Jurkat, Clone E6-1 (cell line): Measurements from ENCODE around the gene KIF26B.

Experiments used
- DNase-seq: peaks from one replicate; pipeline ENCODE4 v3.0.0-alpha.2; 2011; ENCODE audit warnings: low read depth, low spot score
- H3K4me3 ChIP-seq: 2 replicates; pipeline ENCODE4 v1.5.1; 2011; ENCODE audit warnings: mild to moderate bottlenecking, low read length, control low read depth, moderate library complexity

The KIF26B gene

DNA sequence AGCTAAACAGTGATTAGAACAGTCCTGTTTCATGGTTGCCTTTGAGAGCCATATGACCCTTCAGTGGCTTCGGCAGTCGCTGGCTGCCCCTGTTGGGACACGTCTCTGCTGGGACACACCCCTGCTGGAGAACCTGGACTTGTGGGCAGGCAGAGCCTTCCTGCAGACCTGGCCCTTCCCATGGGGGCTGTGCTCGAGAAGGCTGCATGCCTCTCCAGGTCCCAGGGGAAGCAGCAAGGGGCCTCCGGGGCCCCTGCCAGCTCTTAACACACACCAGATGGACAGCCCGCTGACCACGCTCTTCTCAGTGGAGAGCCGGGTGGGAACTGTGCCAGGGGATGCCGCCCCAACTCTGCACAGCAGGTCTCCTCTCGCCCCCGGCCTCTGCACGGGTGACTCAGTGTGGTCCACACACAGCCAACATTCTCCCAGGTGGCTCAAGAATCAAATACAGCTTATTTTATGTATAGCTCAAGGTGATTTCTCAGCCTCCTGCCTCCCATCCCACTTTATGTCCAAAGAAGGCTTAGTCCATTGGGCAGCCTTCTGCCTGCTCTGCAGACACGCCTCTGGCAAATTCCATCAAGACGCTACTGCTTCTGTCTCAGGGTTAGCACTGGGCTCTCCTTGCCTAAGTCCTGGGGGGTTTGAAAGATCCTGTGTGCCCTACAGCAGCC, 450.8 kb downstream of the KIF26B start:
- H3K4me3 ChIP-seq: no peak overlapping the region
- no peak for DNase-seq

DNA sequence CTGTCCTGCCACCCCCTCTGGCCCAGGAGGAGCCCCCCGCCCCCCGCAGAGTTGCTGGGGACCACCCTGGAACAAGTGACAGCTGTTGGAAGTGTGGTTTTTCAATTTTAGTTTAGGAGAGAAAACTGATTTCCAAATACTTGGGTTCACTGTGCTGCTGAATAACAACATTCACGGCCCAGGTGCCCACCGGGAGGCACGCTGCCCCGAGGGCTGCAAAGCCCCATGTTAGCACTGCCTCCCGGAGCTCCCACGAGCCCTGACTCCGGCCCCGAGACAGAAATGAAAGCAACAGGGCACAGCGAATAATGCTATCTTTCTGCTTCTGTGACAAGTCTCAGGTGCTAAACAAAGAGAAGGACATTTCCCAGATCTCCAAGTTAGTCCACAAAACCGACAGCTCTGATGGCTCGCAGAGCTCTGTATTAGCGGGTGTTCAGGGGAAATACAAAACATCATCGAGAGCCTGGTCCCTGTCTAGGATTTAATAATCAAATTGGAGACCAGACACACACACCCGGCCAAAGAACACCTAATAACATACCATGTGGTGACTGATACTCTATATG, 451.5 kb downstream of the KIF26B start:
- no peak for DNase-seq
- no peak overlapping the region for H3K4me3 ChIP-seq

DNA sequence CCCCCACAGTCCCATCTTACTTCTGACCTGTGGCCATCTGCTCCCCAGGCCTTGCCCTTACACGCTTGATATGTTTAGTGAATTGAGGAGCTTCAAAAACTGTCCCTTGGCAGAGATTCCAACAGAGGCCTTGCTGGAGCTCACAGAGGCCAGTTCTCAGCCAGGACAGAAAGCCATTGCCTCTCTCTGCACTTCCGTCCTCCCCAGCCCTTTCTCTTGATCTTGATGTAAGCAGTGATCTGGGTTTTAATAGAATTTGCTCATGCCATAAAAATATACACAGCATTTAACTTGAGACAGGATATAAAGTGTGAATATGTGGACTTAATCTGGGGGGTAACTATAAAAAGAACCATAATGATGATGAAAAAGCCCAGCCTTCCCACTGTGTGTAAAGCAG, 453.5 kb downstream of the KIF26B start:
- no peak overlapping the region for H3K4me3 ChIP-seq
- no peak for DNase-seq

DNA sequence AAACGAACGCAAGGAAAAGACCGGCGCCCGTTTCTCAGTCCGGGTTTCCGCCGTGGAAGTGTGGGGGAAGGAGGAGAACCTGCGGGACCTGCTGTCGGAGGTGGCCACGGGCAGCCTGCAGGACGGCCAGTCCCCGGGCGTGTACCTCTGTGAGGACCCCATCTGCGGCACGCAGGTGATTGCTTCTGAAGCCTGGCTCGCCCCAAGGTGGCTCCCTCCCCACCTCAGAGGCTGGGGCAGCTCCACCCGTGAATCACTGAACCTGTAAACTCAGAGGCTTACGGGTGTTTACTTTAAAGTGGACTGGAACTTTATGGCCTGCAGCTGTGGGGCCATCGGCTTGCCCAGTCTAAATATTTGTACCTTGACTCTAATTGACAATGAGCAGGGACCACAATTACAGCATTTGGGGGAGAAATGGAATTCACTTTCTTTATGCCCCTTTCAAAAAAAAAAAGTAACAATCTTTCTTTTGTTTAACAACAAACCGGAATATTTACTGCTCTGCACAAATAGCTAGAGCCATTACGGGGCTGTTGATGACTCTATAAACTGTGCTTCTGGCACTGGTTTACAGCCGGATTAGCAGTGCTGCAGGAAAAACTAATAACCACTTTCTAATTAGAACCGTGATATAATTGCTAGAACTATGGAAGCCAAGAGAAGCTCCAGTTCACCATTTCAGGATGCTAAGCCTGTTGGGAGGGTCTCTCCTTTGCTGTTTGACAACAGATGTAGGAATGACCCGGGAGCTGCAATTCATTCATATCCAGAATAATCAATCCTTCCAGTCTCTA, 454.8 kb downstream of the KIF26B start:
- H3K4me3 ChIP-seq: no peak overlapping the region

DNA sequence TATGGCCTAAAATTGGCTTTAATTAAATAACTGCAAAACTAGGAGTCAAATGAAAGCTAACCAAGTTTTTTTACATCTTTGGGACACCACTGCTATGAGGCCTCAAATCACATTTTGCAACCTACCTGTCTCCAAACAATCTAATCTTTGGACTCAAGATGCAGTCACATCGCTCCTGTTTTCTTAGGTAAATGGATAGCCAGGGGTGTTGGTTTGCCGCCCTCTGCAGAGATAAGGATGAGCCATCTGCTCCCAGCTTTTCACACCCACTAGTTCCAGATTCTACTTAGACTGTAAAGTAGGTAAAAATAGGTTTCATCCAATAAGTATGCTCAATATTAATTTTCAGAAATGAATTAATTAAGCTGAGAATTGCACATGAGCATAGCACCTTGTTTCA, 456.5 kb downstream of the KIF26B start:
- no peak for DNase-seq
- H3K4me3 ChIP-seq: no peak overlapping the region

More for the DNA sequence above, 454.8 kb downstream of the KIF26B start:
- DNase-seq: no peak

DNA sequence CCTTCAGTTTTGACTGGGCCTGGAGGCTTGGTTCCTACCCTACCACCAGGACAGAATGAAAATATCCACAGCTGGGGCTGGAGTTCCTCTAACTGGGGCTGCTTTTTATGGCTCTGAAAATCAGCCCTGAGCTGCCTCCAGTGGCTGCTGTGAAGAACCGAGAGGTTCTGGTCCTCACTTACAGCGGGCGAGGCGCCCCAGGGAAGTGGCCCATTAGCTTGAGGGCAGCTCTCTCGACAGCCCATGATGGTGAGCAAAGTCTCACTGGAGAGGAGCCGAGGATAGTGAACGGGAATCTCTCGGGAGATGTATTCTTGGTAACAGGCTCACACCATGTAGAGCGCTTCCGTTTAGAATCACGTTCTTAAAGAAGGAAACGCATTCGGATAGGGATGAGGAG, 459.7 kb downstream of the KIF26B start:
- DNase-seq: no peak
- no peak overlapping the region for H3K4me3 ChIP-seq

DNA sequence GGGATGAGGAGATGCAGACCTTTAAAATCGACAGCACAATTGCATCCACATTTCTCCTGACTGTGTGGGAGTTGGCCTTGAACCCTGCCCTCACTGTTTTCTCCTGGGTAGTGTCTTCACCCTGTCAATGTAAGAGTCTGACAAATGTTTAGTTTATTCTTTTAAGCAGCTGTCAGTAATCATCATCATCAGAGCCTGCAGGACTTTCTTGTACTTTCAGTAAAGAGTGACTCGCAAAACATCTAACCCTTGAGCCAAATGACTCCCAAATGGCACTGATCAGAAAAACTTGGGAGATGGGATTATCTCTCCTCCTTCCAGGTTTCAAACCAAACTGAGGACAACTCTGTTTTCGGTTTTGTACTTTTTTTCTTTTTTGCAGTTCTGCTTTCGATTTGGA, 460.2 kb downstream of the KIF26B start:
- no peak for DNase-seq
- no peak overlapping the region for H3K4me3 ChIP-seq

DNA sequence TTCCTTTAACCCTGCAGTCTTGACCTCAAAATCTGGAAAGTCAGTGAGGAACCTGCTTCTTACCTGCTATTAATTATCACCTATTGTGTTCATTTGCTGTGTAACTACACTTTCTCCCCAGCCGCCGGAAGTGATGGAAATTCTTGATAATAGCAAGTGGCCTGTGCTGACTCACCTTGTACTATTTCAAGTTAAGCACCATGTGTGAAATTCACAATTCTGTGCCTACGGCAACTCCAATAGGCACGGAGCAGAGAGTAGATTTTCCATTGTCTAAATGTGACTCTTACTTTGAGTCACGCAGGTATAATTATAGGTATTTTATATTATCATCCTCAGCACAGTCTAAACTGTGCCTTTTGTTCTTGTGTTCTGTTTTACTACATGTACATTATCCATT, 466.8 kb downstream of the KIF26B start:
- DNase-seq: no peak
- H3K4me3 ChIP-seq: no peak overlapping the region

DNA sequence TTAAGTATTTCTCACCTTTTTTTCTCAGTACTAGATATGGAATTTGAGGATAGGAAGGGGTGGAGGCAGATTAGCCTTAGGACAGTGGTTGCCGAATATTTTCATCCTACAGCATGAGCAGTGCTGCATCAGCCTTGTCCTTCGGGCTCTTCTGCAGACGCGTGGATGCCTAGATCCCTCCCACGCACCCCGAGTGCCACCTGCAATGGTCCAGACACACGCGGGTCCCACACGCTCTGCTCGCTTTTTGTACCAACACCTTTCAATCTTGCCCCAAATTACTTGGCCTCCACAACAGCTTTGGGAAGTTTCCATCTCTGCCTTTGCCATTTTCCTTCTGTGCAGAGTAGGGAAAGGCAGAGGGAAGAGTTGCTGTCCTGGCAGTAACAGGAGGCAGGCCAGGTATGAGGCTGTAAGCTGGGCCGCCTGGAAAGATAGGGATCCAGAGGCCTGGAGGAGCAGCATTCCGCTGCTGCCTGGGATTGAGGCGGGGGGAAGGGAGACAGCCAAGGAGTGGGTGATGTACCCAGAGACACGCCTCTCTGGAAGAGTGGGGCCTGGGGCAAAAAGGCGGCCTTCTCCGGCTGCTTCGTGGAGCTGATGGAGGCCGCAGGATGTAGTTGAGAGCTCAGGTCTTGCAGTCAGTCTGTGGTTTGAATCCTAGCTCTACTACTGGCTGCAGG, 467.7 kb downstream of the KIF26B start:
- no peak for DNase-seq
- H3K4me3 ChIP-seq: no peak overlapping the region

DNA sequence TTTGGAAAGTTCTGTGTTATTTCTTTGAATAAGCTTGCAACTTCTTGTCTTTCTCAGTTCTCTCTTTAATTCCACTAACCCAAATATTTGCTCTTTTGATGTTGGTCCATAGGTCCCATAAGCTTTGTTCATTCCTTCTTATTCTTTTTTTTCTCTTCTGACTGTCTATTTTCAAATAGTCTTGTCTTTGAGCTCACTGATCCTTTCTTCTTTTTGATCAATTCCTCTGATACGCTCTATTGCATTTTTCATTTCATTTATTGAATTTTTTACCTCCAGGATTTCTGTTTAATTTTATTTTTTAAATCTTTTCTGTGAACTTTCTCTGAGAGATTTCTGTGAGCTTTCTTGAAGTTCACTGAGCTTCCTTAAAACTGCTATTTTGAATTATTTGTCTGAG, 486.6 kb downstream of the KIF26B start:
- H3K4me3 ChIP-seq: no peak overlapping the region
- no peak for DNase-seq

DNA sequence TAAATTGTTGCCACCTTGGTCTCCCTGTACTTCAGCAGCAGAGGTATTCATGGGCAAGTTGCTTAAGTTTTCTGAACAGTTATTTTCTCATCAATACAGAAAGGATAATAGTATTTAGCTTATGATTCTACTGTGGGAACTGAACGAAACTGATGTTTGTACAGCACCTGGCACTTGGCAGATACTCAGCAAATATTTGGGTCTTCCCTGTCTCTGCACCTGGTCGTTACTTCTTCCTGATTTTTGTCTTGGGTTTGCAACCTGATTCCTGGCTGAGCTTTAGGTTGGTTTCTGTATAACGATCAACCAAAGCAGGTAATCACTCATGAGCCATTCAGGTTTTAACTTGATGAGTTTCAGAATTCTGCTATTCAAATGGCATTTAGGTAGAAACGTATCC, 490.6 kb downstream of the KIF26B start:
- no peak overlapping the region for H3K4me3 ChIP-seq
- no peak for DNase-seq

DNA sequence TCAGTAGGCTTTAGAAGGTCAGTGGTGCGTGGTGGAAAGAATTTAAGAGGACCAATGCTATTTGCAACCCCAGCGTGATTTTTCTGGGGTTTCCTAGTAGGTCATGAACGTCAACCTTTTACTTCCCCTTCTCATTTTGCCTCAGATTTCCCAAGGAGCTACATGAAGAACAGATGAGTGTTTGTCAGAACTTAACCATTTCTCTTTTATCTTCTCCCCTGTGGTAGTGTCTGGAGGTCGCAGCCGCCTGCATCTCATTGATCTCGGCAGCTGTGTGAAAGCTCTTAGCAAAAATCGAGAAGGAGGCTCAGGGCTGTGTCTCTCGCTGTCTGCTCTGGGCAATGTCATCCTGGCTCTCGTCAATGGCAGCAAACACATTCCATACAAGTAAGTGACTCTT, 491.1 kb downstream of the KIF26B start:
- H3K4me3 ChIP-seq: no peak overlapping the region
- DNase-seq: peak; percentile 14

DNA sequence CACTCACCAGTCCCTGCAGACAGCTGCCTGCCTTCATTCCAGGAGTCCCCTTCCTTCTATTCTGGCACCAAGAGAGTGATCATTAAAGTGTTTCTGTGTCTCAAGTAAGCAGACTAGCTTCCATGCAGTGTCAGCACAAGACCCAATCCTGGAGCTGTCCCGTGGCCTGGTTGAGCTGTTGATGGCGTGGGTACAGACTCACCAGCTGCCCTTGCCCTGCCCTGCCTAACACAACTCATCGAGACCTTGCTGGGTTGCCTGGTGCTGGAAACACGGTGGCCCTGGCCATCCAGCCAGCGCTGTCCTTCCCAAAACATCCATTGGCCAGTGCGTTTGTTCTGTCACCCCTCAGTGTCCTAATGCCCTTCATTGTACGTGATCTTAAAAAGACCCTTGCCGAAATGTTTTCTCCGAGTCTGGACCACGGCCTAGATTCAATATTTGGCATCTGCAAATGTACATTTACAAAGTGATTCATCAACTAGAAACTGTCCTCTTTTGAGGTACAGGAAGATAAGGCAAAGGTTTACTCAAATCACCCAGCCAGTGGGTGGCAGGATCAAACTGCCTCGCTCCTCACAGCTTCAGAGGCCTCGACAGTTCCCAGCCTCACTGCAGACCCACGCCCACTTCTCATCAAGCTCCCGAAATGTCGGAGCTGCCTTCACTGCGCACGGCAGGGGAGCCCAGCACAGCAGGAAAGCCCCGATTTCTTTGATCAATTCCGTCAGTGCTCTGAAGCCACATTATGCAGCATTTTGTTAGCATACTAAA, 494.2 kb downstream of the KIF26B start:
- no peak for DNase-seq
- H3K4me3 ChIP-seq: no peak overlapping the region

DNA sequence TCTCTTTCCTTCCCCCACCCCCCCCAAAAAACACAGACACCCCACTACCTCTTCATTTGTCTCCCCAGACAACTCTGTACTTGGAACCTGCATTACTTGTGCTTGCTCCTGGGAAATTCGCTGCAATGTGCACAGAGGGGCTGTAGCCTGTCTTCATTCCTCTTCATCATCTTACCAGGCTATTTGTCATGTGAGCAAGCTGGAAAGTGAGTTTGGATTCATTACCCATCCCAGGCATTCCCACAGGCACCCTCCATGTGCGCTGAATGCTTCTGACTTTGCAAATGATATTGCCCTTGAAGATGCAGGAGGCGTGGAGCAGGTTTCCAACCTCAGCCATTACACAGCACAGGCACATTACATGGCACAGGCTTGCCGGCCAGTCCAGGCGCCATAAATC, 494.9 kb downstream of the KIF26B start:
- H3K4me3 ChIP-seq: no peak overlapping the region
- no peak for DNase-seq

DNA sequence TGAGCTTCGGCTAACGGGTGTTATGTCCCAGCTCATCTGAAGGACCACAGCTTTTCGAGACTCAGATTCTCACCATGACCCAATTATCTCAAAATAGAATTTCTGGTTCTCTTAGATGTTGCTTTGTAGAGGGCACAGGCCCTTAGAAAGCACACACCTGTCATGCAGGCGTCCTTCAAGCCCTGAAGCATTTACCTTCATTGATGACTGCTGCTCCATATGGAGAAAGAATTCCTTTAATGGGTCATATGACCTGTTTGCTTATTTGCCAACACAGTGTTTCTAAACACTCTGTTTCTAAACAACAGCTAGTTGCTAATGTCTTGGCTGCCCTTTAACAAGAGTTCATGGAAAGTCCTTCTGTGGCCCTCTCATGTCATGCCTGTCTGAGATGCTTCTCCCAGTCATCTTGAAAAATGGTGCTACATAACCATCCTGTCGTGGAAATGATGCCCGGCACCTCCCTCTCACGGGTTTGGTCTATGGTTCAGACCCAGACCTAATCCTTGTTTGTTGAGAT, 495.7 kb downstream of the KIF26B start:
- DNase-seq: no peak
- no peak overlapping the region for H3K4me3 ChIP-seq

DNA sequence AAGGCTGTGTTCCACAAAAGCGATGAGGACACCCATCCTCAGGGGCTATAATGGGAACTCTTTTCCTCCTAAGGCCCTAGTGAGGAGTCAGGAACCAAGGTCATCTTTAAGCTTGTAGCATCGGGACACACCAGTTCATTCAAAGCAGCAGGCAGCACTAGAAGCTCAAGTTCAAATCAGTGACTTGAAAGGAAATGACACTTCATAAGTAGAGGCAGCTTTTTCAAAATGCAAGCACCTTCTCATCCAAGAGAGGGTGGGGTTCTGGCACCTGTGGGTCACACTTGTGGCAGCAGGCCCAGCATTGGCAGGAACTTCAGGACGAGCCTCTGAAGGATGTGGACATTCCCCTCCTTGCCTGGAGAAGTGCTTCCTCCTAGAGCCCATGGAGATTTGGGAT, 496.3 kb downstream of the KIF26B start:
- H3K4me3 ChIP-seq: no peak overlapping the region
- DNase-seq: no peak

DNA sequence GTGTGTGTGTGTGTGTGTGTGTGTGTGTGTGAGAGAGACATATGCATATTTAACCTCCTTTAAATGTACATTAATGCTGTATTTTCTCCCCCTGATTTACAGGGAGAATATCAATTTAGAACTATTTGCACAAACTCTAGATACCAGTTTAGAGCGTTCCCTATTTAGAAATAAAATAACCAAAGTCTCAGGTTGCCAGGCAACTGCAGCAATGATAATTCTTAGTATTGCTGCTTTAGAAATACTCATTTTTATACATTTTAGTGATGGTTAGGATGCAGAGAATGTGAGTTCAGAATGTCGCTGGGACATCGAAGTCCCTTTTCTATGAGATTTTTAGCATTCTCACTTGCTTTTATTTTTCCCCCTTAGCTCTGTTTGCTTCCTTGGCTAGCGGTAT, 497.3 kb downstream of the KIF26B start:
- DNase-seq: no peak
- no peak overlapping the region for H3K4me3 ChIP-seq

DNA sequence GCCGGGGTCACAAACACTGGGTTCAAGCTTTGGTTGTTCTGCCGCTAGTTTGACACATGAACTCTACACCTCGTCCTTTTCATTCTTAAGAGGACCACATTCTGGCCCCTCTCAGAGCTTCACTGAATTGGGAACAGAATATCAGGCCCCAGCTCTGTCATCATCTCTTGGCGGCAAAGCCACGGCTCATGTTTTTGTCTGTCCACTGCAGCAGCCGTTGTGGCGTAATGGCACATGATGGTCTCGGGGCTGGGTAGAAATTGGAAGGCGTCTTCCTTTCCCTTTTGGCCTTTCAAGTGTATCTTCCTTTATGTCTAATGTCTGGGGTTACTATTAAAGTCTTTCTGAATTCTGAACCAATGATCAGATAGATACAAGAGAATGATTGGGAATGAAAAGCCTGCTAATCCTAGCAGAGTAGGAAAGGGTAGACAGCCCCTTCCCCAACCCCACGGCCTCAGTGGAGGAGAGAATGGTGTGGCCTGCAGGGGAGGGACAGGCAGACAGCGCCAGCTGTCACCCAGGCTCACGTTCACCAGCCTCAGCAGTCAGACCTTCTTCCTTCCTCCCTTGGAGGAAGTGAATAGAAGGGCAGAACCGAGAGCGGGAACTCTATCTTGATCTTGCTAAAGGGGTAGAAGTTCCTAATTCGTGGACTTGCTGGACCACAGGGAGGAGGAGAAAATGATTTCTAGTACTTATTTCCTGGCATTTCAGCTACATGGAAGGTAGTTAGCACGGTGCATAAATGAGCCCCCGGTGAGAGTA, 498.1 kb downstream of the KIF26B start:
- no peak overlapping the region for H3K4me3 ChIP-seq
- DNase-seq: no peak
